Right ventricle myocardium inferior (tissue), 1 donor: ENCODE measurements around the gene RHBDL3. TPM values are rescaled to one million over a fixed set of nuclear protein-coding genes. Genes with fewer than 3 reads are reported as not detected.
"Not testable (repeated sequence)": the region's sequence is repeated elsewhere in the genome, so short reads cannot be mapped to it uniquely, and the experiment has no call there.

Source experiments
- ATAC-seq: fragments of 200-7000 bp; cut with Tn5 transposase; one replicate; pipeline ENCODE4 v1.9.1; 2020; ENCODE audit warnings: mild to moderate bottlenecking, moderate library complexity
- DNase-seq: peaks from one replicate; pipeline ENCODE4 v3.0.0; 2021; ENCODE audit errors: missing footprints
- intact Hi-C: fragments of 100-400 bp; cut with DNase I; formaldehyde crosslinking; loops from one replicate; pipeline ENCODE4 v1.11.0; 2022
- microRNA-seq: library from miRNA; unstranded; fragments of <30 nt; microRNA quantifications from one replicate; pipeline ENCODE4 v1.2.0, GENCODE V29; 2020
- total RNA-seq: library from RNA; stranded (reverse); fragmentation: NEBNext Ultra II Directional; extraction: Animal tissue kit (Norgen Biotek cat#: 25700); gene quantifications from one replicate; pipeline ENCODE4 v1.2.1, GENCODE V29; 2021
- donor health status: DM: no; HTN: yes; CAD: no; lungs with severe emphysema.

Gene RHBDL3
- total RNA-seq, 1 donor from 2014 or later, result 3.4 TPM

GRCh38 chr17:32345951-32346600, 80.4 kb downstream of the RHBDL3 start:
- DNase-seq, result no peak
- intact Hi-C loops, result no loop called here
- no peak for ATAC-seq

GRCh38 chr17:32348483-32348800, 82.8 kb downstream of the RHBDL3 start:
- intact Hi-C loops, result no loop called here
- ATAC-seq, result no peak
- DNase-seq, result no peak

GRCh38 chr17:32349503-32349853, 83.8 kb downstream of the RHBDL3 start:
- DNase-seq (no peak), ATAC-seq (peak; percentile 37)
- intact Hi-C loops, result no loop called here

- peak; percentile 97 for DNase-seq
- intact Hi-C loops, result no loop called here
- peak; percentile 99 for ATAC-seq
Observed at GRCh38 chr17:32349854-32350665, 84.4 kb downstream of the RHBDL3 start, which contains the start of gene ZNF207. Gene ZNF207, plus strand, starts transcription at chr17:32350157. Its CDS starts 129 bp downstream, at chr17:32350286.

GRCh38 chr17:32350666-32351418, 85.2 kb downstream of the RHBDL3 start:
- no peak for DNase-seq
- intact Hi-C loops, result no loop called here
- peak; percentile 38 for ATAC-seq

GRCh38 chr17:32352734-32353133, 87.1 kb downstream of the RHBDL3 start:
- DNase-seq, intact Hi-C loops, ATAC-seq: not testable (repeated sequence)

GRCh38 chr17:32355649-32356377, 90.2 kb downstream of the RHBDL3 start:
- ATAC-seq, result no peak
- DNase-seq, result no peak
- intact Hi-C loops, result no loop called here

- intact Hi-C loops, result no loop called here
- ATAC-seq, result no peak
- no peak for DNase-seq
Observed at GRCh38 chr17:32356378-32356743, 90.7 kb downstream of the RHBDL3 start.

GRCh38 chr17:32356750-32357149, 91.1 kb downstream of the RHBDL3 start:
- DNase-seq (no peak), ATAC-seq (no peak)
- intact Hi-C loops, result no loop called here

- no peak for ATAC-seq
- intact Hi-C loops, result no loop called here
- DNase-seq, result no peak
Observed at GRCh38 chr17:32357615-32358014, 92.0 kb downstream of the RHBDL3 start.

GRCh38 chr17:32361270-32361669, 95.6 kb downstream of the RHBDL3 start:
- ATAC-seq (no peak), DNase-seq (no peak)
- intact Hi-C loops, result no loop called here

GRCh38 chr17:32370426-32370825, 104.8 kb downstream of the RHBDL3 start:
- no peak for ATAC-seq
- intact Hi-C loops, result no loop called here
- DNase-seq, result no peak

Small RNA genes lying within 50 kb of the gene (microRNA-seq; reads per million reads assigned to microRNA genes)
- gene MIR632, result not detected

Other genes starting within 250 kb of the RHBDL3 start
- gene RHOT1, start 123.3 kb upstream of the RHBDL3 start, total RNA-seq, result 64.1 TPM
- gene C17orf75, start 76.3 kb downstream of the RHBDL3 start, total RNA-seq, result 15.9 TPM
- 58.4 TPM for gene ZNF207, start 84.3 kb downstream of the RHBDL3 start, total RNA-seq
- 57.0 TPM for gene PSMD11, start 178.7 kb downstream of the RHBDL3 start, total RNA-seq
- 1.3 TPM for gene CDK5R1, start 221.2 kb downstream of the RHBDL3 start, total RNA-seq